Stimulated activated CD4-positive, alpha-beta T cell treated with anti-CD3 and anti-CD28 coated beads, Interleukin-4, amount 100 ng/mL, for 1 hour (primary cell): ENCODE results near the gene KY.
A peak's percentile ranks its signal among the peaks of the same experiment; 100 is the strongest.
"Not testable (repeated sequence)": the region's sequence is repeated elsewhere in the genome, so short reads cannot be mapped to it uniquely, and the experiment has no call there.

ENCODE experiments used
- DNase-seq: peaks from one replicate; pipeline ENCODE4 v3.0.0-alpha.2; 2020

The KY gene

DNA sequence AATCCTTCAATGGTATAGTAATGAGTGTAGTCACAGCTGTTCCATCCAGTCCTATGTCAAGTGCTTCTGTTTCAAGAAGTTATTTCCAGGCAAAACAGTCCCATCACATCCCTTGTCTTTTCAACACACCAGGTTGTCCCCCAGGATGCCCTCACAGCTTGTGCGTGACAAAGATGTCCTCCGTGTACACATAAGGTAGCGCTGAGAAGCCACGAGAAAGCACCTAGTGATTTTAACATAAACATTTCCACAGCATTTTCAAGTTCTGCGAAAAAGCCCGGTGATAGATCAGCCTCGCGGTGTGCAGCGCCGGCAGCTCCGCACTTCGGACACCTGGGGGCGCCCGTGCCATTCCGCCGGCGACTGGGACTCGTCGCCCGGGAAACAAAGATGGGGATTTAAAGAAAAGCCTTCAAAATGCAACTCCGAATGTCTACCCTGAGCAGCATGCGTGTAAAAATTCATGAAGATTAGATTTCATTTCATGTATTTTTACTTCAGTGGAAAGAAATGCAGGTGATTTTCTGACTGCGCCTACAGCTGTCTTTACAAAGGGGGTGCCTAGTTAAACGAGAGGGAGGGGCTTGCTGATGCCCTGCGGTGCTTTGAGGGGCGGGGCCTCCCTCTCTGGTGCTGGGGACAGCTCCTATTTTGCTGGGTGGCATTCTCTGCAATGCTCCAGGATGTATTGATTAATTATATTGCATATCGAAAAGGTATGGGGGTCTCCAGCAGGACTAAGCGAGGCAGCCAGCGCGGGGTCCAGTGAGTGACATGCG is 49.9 kb downstream of the KY start:
- peak; percentile 60 for DNase-seq

GRCh38 chr3:134600206-134600605 is 50.6 kb downstream of the KY start:
- no peak for DNase-seq

DNA sequence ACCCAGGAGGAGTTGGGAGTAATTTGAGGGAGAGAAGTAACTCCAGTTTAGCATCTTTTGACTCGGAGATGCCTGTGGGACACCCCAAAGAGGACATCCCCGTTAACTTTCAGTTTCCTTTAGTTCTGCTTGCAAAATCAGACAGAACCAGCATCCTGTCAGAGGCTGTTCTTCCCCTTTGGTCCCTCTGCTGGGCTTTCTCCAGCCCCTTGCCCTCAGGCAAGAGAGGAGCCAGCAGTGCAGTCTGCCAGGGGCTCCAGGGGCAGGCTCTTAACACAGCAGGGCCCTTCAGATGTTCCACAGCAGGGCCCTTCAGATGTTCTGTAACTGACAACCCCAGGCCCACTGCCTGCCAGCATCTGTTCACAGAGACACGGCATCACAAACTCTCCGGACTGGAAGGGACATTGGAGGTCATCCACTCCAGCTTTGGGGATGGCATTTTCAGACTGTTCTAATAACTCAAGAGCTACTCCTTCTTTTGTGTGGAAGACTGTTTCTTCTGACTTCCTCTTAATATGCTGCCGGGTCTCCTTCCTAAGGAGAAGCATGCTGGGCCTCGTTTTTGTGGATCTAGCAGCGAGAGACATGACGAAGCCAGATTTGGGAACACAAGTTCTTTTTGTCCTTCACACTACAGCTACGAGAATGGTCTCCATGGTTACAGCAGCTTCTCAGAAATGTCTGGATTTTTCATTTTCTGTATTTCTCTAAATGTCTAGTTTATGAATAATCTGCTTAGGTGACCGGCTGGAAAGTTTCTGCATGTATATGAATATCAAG is 51.9 kb downstream of the KY start:
- DNase-seq = no peak

GRCh38 chr3:134597390-134597970 is 53.3 kb downstream of the KY start:
- no peak for DNase-seq

DNA sequence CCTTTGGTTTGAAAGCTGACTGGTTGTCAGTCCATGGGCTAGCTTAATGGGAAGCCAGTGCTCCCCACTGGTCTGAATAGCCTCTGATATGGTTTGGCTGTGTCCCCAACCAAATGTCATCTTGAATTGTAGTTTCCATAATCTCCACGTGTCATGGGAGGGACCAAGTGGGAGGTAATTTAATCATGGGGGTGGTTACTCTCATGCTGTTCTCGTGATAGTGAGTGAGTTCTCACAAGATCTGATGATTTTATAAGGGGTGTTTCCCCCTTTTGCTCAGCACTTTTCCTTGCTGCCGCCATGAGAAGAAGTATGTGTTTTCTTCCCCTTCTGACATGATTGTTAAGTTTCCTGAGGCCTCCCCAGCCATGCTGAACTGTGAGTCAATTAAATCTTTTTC is 55.8 kb downstream of the KY start:
- DNase-seq = not testable (repeated sequence)

DNA sequence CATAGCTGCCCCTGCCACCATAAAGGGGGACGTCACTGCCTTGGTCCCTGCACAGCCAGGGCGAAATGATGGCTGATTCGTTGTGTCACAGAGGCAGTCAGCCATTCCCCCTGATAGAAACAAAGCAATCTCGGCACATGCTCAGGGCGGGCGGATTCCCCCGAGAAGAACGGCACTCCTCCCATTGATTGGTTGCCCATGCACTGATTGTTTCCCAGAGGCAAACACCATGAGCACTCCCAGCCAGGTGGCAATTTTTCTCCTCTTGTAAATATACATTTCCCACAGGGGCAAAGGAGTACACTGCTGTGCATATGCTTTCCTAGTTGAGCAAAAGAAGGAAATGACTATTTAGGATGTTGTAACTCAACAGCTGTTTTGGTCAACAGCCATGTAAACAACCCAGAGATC is 56.5 kb downstream of the KY start:
- DNase-seq = no peak

- DNase-seq = no peak
Measured at GRCh38 chr3:134592806-134593205, 58.0 kb downstream of the KY start.

GRCh38 chr3:134590766-134591165 is 60.1 kb downstream of the KY start:
- no peak for DNase-seq

GRCh38 chr3:134579141-134579665 is 71.6 kb downstream of the KY start:
- no peak for DNase-seq

DNA sequence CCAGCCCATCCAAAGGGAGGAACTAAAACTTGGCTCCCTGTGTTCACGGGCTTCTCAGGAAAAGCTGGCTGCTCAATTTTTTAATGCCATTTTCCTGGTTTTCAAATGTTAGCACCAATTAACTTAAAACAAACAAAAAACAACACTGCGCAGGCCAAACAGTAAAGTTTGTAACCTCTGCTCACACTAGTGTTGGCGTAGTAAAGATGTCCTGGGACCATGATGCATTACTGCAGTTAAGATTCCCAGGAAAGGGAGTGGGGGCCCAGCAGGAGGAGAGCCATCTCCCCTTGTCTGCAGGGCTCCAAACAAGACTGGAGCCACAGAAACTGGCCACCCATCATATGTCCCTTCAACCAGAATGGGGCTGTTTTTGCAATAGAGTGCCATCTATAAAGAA is 74.0 kb downstream of the KY start:
- DNase-seq = no peak

DNA sequence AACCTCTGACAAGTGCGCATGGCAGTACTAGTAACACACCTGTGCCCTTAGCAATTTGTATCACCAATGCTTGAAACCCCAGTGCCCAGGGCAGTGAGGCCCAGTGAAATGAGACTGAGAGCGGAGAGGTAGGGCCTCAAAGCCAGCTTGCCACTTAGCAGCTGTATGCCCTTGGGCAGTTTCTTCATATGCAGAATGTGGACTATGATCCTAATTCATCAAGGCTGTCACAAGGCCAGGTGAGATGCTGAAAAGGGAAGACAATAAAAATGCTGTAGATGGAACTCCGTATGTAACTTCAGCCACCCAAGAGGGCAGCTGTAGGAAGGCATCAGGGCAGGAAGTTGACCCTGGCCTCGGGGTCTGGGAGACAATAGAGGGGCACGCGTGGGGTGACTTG is 74.4 kb downstream of the KY start:
- no peak for DNase-seq

GRCh38 chr3:134569899-134570298 is 80.9 kb downstream of the KY start:
- DNase-seq = not testable (repeated sequence)

DNA sequence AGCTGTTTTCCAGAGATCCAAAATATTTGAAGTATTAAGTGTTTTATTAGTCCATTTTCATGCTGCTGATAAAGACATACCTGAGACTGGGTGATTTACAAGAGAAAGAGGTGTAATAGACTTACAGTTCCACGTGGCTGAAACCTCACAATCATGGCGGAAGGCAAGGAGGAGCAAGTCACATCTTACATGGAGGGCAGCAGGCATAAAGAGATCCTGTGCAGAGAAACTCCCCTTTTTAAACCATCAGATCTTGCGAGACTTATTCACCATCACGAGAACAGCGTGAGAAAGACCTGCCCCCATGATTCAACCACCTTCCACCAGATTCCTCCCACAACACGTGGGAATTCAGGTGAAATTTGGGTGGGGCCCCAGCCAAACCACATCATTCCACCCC is 82.0 kb downstream of the KY start:
- DNase-seq = no peak

- no peak for DNase-seq
Measured at GRCh38 chr3:134567605-134568004, 83.2 kb downstream of the KY start.

GRCh38 chr3:134564991-134565390 is 85.8 kb downstream of the KY start:
- no peak for DNase-seq

GRCh38 chr3:134563601-134564000 is 87.2 kb downstream of the KY start:
- DNase-seq = no peak

DNA sequence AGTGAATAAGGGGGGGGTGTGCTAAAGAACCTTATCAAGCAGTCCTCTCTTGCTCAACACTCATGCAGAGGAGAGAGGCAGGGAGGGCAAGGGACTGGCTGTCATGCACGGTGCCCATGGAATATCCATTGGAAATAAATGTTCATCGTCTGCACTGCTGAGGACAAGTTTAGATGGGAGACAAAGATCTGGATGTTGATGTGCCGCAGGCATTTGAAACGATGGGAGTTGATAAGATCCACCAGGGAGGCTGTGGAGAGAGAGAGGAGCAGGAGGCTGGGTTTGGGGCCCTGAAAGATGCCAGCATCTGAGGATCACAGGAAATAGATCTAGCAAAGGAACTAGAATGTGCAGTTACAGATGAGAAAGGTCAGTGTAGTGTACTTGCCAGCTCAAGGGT is 88.8 kb downstream of the KY start:
- DNase-seq = no peak

- DNase-seq = no peak
Measured at GRCh38 chr3:134559591-134559990, 91.2 kb downstream of the KY start.
